ENCODE data around the gene EPS15.

EPS15 gene

DNA sequence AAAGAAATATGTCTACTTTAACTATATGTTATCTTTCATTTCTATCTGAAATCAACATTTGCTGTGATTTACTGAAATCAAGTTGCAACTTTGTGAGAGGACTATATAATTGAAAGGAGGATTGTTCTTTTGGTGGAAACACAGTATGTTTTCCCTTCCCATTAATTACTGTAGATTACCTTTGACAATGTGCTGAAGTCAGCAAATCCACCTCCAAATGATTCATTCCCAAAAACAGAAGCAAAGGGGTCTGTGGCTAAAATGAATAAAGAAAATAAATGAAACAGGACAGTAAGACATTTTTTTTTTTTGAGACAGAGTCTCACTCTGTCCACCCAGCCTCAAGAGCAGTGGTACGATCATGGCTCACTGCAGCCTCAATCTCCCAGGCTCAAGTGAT, 153.3 kb downstream of the EPS15 start:
- TF ChIP-seq, protein P1, sequence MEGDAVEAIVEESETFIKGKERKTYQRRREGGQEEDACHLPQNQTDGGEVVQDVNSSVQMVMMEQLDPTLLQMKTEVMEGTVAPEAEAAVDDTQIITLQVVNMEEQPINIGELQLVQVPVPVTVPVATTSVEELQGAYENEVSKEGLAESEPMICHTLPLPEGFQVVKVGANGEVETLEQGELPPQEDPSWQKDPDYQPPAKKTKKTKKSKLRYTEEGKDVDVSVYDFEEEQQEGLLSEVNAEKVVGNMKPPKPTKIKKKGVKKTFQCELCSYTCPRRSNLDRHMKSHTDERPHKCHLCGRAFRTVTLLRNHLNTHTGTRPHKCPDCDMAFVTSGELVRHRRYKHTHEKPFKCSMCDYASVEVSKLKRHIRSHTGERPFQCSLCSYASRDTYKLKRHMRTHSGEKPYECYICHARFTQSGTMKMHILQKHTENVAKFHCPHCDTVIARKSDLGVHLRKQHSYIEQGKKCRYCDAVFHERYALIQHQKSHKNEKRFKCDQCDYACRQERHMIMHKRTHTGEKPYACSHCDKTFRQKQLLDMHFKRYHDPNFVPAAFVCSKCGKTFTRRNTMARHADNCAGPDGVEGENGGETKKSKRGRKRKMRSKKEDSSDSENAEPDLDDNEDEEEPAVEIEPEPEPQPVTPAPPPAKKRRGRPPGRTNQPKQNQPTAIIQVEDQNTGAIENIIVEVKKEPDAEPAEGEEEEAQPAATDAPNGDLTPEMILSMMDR (IDR thresholded peaks at IDR 0.05; ENCODE audit: extremely low read depth, insufficient read depth, missing control alignments), result no peak
- no peak for DNase-seq (ENCODE audit: low spot score)
- in situ Hi-C loops (cut with MboI; ENCODE audit: low pct_unique_long_range_greater_than_20kb, low sequenced_read_pairs, unreplicated experiment), result no loop called here

DNA sequence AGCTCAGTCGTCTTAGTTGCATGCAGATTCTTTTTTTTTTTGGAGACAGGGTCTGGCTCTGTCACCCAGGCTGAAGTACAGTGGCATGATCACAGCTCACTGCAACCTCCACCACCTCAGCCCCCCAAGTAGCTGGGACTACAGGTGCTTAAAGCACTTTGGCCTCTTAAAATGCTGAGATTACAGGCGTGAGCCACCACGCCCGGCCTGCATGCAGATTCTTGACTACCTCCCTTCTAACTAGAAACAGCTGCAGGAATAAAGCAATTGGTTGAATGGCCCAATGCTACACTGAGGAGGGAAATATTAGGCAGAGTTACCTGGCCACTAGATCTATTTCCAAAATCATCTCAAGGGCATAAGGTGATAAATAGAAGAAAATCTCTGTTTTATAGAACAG, 159.2 kb downstream of the EPS15 start:
- no peak for DNase-seq (ENCODE audit: low spot score)
- TF ChIP-seq, protein P1 (IDR thresholded peaks at IDR 0.05; ENCODE audit: extremely low read depth, insufficient read depth, missing control alignments), result no peak
- in situ Hi-C loops (cut with MboI; ENCODE audit: low pct_unique_long_range_greater_than_20kb, low sequenced_read_pairs, unreplicated experiment), result no loop called here

GRCh38 chr1:51355382-51355781, 163.7 kb downstream of the EPS15 start:
- in situ Hi-C loops (cut with MboI; ENCODE audit: low pct_unique_long_range_greater_than_20kb, low sequenced_read_pairs, unreplicated experiment), result no loop called here
- DNase-seq (ENCODE audit: low spot score), result no peak
- TF ChIP-seq, protein P1 (IDR thresholded peaks at IDR 0.05; ENCODE audit: extremely low read depth, insufficient read depth, missing control alignments), result no peak

DNA sequence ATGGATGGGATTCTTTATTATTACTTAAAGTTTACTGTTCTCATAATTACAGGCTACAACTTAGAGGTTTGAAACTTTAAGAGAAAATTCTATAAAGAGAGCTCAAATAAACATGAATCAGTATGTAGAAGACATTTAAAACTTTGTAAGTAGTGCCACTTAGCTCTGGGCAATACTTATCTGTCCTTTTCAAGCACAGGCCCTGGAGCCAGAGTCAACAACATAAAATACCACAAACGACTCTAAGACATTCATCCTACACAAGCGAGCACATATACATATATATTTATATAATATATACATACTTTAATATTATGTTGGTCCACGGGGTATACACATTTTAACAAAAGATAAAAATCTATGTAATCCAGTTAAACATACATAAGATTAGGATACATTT, 164.7 kb downstream of the EPS15 start:
- TF ChIP-seq, protein P1 (IDR thresholded peaks at IDR 0.05; ENCODE audit: extremely low read depth, insufficient read depth, missing control alignments), result no peak
- in situ Hi-C loops (cut with MboI; ENCODE audit: low pct_unique_long_range_greater_than_20kb, low sequenced_read_pairs, unreplicated experiment), result no loop called here
- DNase-seq (ENCODE audit: low spot score), result no peak

DNA sequence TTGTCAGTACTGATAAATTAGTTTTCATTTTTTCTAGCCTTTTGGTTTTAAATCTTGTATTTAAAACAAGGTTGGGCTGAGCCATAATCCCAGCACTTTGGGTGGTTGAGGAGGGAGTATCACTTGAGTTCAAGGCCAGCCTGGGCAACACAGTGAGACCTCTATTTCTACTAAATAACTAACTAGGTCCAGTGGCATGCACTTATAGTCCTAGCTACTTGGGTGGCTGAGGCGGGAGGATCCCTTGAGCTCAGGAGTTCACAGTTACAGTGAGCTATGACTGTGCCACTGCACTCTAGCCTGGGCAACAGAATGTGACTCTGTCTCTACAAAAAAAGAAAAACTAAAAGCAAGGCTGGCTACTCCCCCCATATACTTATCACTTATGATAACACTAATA, 167.2 kb downstream of the EPS15 start:
- in situ Hi-C loops (cut with MboI; ENCODE audit: low pct_unique_long_range_greater_than_20kb, low sequenced_read_pairs, unreplicated experiment), result no loop called here
- no peak for DNase-seq (ENCODE audit: low spot score)
- TF ChIP-seq, protein P1 (IDR thresholded peaks at IDR 0.05; ENCODE audit: extremely low read depth, insufficient read depth, missing control alignments), result no peak

DNA sequence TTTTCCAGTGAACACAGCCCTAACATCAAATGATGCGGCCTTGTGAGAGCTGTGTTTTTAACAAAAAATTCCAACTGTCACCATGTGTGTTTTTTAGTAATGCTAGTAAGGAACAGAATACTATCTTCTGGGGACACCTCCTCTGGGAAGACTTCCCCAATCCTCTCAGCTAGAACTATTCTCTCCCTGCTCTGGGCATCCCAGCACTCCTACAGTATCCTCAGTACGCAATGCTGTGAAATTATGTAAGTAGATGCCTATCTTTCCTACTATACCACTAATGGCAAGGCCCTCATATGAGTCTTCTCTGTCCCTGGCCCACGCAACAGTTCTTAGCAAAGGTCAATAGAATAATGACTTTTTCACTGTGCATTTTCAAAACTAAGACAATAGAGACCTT, 169.2 kb downstream of the EPS15 start:
- DNase-seq (ENCODE audit: low spot score), result no peak
- TF ChIP-seq, protein P1 (IDR thresholded peaks at IDR 0.05; ENCODE audit: extremely low read depth, insufficient read depth, missing control alignments), result no peak
- in situ Hi-C loops (cut with MboI; ENCODE audit: low pct_unique_long_range_greater_than_20kb, low sequenced_read_pairs, unreplicated experiment), result no loop called here

DNA sequence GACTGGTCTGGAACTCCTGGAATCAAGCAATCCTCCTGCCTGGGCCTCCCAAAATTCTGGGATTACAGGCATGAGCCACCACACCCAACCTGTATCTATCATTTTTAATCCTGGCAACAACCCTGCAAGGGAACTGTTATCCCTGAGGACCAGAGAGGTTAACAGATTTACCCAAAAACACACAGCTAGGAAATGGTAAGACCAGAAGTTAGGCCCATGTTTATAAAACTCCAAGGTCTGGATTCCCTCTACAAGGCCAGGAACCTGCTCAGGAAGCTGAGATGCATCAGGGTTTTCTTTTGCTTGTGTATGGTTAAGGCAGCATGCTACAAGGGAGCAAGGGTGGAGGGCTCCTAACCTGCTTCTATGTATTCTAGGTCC, 170.9 kb downstream of the EPS15 start:
- TF ChIP-seq, protein P1 (IDR thresholded peaks at IDR 0.05; ENCODE audit: extremely low read depth, insufficient read depth, missing control alignments), result no peak
- in situ Hi-C loops (cut with MboI; ENCODE audit: low pct_unique_long_range_greater_than_20kb, low sequenced_read_pairs, unreplicated experiment), result no loop called here
- DNase-seq (ENCODE audit: low spot score), result no peak
